ENCODE results near the gene LRP6.

GRCh38 chr12:12159988-12160387 lies 106.9 kb downstream of the LRP6 start:
- TF ChIP-seq CTCF (IDR thresholded peaks at IDR 0.05) (no peak), POLR2A (IDR thresholded peaks at IDR 0.05) (no peak)
